T-helper 2 cell treated with Interferon-gamma antibody and Interleukin-4, amounts not matched to agents 100 ng/mL and 5 ng/mL, for 36 hours (primary cell): ENCODE measurements around the gene MLPH. TPM values are rescaled to one million over a fixed set of nuclear protein-coding genes. Genes with fewer than 3 reads are reported as not detected.

Source experiments
- intact Hi-C: fragments of 100-400 bp; cut with micrococcal nuclease; formaldehyde crosslinking; loops from one replicate; pipeline ENCODE4 v1.15.1; 2023
- total RNA-seq: library from RNA; stranded (reverse); gene quantifications from 2 replicates; pipeline ENCODE4 v1.2.3, GENCODE V29; 2022

MLPH gene
- total RNA-seq, 1 donor from 2014 or later = not detected

- intact Hi-C loops = loop anchor here (10.0 kb wide), 2 partner anchors 229 to 259 kb away; no protein-coding TSS in a partner anchor
These were observed 28.7 kb downstream of the MLPH start for GRCh38 chr2:237515621-237516275.

GRCh38 chr2:237517163-237517562 lies 30.1 kb downstream of the MLPH start:
- intact Hi-C loops = loop anchor here (10.0 kb wide), 2 partner anchors 228 to 258 kb away; no protein-coding TSS in a partner anchor

- intact Hi-C loops = loop anchor here (10.0 kb wide), 2 partner anchors 227 to 257 kb away; no protein-coding TSS in a partner anchor
These were observed 30.9 kb downstream of the MLPH start for GRCh38 chr2:237517990-237518389.

DNA sequence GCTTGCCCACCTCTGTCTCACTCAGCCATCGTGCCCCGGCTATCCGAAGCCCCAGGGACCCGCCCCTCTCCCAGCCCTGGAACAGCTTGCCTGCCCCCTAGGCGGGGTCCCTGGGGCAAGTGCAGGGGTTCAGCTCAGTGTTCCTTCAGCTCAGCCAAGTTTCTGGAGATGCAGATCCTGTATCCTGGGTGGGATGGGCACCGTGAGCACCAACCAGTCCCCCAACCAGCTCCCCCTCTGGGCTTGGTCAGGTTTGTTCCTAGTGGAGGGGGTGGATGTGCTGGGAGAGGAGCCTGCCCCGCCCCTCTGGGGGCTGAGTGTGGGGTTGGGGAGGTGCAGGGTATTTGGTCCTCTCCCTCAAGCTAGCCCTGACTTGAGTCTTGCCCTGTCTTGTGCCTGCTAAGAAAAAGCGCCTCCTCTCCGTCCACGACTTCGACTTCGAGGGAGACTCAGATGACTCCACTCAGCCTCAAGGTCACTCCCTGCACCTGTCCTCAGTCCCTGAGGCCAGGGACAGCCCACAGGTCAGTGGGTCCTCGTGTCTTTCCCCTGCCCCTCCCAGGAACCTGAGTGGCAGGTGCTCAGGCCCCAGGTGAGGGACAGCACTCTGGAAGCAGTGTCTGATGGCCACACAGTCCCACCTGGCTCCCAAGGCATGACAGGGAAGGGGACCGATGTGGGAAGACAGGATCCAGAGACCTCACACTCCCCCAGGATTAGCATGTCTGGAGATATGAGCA lies 32.6 kb downstream of the MLPH start:
- intact Hi-C loops = loop anchor here (10.0 kb wide), 2 partner anchors 225 to 255 kb away; no protein-coding TSS in a partner anchor

DNA sequence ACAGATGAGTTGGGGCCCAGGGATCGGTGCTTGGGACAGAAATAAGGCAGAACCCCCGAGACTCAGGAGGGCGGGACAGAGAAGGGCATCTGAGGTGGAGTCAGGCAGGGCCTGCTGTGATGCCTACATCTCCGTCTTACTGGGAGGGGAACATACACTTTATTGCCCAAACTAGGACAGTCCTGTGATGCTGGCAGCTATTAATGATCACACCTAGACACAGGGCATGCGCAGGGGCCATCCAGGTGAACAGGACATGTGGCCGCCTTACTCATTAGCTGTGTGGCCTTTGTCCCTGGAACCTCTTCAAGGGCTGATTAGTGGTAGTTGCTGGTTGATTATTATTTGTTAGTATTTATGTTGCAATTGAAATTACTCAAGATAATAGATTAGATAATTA lies 33.2 kb downstream of the MLPH start:
- intact Hi-C loops = no loop called here

DNA sequence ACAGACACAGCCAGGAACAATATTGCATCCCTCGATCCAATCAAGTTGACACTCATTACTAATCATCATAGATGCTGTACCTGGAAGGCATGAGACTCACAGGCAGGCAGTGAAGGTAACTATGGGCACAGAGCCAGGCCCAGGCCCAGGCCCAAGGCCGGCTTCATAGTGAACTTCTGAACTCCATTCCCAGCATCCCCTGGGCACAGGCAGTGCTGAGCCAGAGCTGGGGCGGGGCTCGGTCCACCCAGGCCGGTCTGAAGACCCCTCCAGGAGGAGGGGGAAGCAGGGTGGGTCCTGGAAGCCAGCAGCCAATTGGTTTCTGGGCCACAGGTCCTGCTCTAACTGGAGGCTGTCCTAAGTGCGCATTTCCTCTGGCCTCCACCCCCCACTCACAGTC lies 37.6 kb downstream of the MLPH start:
- intact Hi-C loops = no loop called here

DNA sequence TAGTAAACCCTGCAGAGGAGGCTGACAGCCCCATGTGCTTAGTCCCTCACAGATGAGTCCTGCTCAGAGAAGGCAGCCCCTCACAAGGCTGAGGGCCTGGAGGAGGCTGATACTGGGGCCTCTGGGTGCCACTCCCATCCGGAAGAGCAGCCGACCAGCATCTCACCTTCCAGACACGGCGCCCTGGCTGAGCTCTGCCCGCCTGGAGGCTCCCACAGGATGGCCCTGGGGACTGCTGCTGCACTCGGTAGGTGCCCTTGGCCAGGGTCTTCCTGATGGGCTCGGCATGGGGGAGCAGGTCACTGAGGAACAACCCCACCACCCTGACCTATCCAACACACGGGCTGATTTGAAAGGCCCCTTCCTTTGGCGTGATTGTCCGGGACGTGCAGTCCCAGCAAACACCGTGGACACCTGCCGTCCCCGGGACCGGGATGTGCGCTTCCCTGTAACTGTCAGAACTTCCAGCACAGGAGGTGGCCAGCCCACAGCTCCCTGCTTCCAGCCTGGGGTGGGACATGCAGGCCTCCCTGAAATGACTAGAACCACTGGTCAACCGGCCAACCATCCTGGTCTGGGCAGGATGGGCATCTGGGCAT lies 38.6 kb downstream of the MLPH start:
- intact Hi-C loops = no loop called here

DNA sequence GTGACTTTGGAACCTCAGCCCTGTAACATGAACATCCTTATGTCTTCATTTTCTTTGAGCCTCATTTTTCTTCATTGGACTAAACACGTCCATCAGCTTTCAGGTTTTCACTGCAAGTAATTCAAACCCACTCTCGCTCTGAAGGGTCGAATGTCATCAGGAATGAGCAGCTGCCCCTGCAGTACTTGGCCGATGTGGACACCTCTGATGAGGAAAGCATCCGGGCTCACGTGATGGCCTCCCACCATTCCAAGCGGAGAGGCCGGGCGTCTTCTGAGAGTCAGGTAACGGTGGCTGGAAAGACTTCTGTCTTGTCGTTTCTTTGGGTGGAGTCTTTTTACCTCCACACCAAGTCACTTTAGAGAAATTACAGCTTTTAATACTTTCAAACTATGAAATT lies 40.2 kb downstream of the MLPH start:
- intact Hi-C loops = no loop called here

DNA sequence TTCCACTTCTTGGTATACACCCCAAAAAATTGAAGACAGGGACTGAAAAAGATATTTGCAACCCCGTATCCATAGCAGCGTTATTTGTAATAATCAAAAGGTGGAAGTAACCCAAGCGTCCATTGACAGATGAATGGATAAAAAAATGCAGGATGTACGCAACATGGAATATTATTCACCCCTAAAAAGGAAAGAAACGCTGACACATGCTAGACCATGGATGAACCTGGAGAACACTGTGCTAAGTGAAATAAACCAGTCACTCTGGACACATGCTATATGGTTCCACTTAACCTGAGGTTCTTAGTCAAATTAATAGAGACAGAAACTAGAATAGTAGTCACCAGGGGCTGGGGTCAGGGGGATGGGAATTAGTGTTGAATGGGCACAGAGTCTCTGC lies 40.7 kb downstream of the MLPH start:
- intact Hi-C loops = no loop called here

DNA sequence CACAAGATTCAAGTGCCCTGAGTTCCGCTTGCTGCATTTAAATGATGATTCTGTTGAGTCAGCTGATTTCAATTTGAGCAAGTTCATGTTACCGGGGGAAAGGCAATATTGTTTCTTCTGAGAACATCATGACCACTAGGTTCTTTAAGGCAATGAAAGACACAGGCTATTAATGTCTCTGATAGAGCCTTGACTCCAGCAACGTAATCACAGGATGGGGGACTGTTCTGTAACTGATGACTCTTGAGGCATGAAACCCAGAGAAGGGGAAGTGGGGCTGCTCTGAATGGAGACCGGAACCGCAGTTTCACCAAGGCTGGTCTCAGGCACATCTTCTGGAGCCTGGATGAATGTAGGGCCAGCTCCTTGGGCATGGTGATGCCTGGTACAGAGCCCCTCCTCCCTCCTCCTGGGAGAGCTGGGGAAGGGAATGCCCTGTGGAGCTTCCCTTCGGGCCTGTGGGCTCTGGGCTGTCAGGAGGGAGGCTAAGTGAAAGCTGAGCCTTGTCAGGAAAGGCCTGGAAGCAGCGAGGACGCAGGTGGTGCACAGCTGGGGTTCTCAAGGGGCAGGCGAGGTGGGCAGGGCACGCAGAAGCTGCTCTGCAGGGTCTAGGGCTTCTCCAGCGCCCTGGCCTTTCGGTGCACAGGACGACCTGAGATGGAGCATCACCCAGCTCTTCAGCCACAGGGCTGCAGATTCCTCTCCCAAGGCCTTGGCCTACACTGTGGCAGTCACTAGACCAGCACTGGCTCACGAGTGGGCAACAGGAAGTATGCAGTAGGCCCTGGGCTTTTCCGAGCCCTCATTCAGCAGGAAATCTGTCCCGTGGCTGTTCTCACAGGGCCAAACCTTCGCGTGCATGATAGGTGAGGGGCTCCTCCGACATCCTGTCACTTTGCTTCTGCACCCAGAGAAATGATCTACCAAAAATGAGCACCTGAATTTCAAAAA lies 42.7 kb downstream of the MLPH start:
- intact Hi-C loops = no loop called here

DNA sequence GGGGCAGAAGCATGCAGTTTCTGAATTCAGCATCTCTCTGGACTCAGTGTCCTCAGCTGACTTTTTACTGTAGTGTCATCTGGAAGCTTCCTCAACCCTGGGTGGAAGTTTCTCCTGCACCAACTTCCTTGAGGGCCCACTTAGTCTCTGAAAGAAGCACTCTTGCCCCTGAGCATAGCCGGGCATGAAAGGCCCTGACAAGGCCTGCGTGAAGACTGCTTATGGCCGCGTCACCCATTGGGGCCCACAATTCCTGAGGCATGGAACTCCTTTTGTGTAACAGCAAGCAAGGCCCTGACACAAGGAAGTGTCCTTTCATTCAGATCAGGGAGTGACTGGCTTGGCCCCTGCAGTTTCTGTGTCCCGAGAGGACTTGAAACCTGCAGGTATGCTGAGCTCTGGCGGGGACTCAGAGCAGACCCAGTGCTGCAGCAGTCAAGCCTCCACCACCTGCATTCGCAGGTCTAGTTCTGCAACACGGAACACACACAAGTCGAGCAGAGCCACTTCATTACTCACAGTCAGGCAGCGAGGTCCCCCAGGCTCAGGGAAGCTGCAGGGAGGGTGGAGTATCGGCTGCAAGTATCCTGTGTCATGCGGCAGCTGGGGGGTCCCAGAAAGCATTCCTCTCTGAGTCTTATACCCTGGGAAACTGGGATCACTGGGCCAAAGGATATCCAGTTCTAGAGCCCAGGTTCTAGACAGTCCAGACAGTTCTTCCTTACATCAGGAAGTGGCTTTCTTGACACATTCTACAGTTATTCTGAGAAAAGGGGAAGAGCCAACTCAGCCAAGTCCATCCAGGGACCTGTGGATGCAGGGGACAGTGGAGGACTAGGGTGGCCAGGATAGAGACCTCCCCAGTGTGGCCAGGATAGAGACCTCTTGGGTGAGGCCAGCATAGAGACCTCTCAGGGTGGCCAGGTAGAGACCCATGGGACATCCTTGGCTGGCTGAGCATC lies 43.7 kb downstream of the MLPH start:
- intact Hi-C loops = no loop called here

- intact Hi-C loops = no loop called here
These were observed 45.1 kb downstream of the MLPH start for GRCh38 chr2:237532160-237532559.

- intact Hi-C loops = no loop called here
These were observed 46.7 kb downstream of the MLPH start for GRCh38 chr2:237533668-237534161.

GRCh38 chr2:237534380-237534779 lies 47.3 kb downstream of the MLPH start:
- intact Hi-C loops = no loop called here

DNA sequence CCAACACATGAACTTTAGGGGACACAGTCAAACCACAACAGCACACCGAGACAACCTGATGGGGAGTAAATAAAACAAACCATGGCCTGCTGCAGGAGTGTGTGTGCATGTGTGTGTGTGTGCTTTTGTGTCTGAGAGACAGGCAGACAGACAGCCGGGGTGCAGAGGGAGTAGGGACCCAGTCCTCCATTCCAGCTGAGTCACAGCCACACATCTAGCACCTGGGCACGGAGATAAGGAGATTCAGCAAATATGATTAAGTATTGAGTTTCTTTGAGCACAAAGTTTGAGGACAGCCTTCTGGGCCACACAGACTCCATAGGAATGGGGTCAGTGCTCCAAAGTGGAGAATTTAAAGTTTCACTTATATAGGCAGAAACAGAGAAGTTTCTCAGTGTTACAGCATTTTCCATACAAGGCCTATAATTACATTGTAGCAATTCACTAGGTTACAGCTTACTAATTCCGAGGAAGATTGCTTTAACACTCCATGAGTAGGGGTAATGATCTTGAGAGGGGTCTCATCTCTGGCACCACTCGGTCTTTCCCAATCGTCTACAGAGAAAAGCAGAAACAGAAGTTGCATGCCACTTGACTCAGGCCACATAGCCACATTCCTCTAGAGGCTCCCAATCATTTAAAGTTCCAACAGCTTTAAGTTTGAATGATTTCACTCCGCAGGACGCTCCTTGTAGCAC lies 48.5 kb downstream of the MLPH start:
- intact Hi-C loops = no loop called here

GRCh38 chr2:237536083-237536415 lies 49.0 kb downstream of the MLPH start:
- intact Hi-C loops = no loop called here

DNA sequence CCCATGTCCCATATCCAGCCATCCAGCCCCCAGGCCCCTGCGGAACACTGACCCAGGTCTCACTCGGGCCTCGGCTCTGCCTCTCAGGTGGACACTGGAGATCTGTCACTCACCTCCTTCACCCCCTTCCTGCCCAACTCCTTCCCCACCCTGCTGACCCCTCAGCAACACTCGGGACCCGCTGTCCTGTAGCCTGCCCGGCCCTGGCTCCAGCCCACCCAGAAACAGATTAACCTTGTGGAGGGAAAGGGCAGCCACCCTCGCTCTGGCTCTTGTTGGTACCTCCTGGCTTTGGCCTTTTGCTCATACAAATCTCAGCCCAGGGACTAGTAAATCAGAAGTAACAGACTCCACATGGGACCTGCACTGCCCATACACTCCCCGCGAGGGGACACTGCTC lies 49.6 kb downstream of the MLPH start:
- intact Hi-C loops = no loop called here

- intact Hi-C loops = no loop called here
These were observed 51.1 kb downstream of the MLPH start for GRCh38 chr2:237538001-237538720.

GRCh38 chr2:237538901-237539300 lies 51.9 kb downstream of the MLPH start:
- intact Hi-C loops = no loop called here
